Adrenal gland (tissue), 12 donors: ENCODE data around the gene LRRC55. TPM values are rescaled to one million over a fixed set of nuclear protein-coding genes. Genes with fewer than 3 reads are reported as not detected.

Experiments
- DNase-seq, 7 donors: peaks; one replicate each; pipeline ENCODE4 v3.0.0-alpha.2; 2019 to 2020
- H3K27ac ChIP-seq, 5 donors: fragments of 200-600 bp; sonication (generic) in 4 of 5; 1 replicate in 3 of 5; 2 replicates in 2 of 5; pipeline versions ENCODE4 v1.5.1 to v1.8.0; 2016 to 2020; ENCODE audit warnings: mild to moderate bottlenecking in 1 of 5
- H3K27me3 ChIP-seq: fragments of 200-600 bp; 2 replicates; pipeline ENCODE4 v1.8.0; 2021
- H3K36me3 ChIP-seq, 2 donors: fragments of 200-600 bp; replicated peaks in 1 of 2; 1 replicate in 1 of 2; 2 replicates in 1 of 2; pipeline versions ENCODE4 v1.5.1 to v1.8.0; 2018 to 2022
- H3K4me1 ChIP-seq, 2 donors: fragments of 200-600 bp; replicated peaks in 1 of 2; 1 replicate in 1 of 2; 2 replicates in 1 of 2; pipeline versions ENCODE4 v1.5.1 to v1.8.0; 2018 to 2021
- H3K4me3 ChIP-seq, 4 donors: fragments of 200-600 bp; sonication (generic) in 3 of 4; one replicate each; pipeline ENCODE4 v1.5.1; 2016 to 2018
- H3K9me3 ChIP-seq, 3 donors: fragments of 200-600 bp; sonication (generic) in 1 of 3; replicated peaks in 1 of 3; 1 replicate in 2 of 3; 2 replicates in 1 of 3; pipeline versions ENCODE4 v1.5.1 to v1.8.0; 2016 to 2021
- POLR2A ChIP-seq, 2 donors: fragments of 450-650 bp; IDR thresholded peaks; one replicate each; pipeline ENCODE4 v1.6.1; 2017; ENCODE audit warnings: antibody characterized with exemption in 2 of 2, mild to moderate bottlenecking in 2 of 2, moderate library complexity in 1 of 2
- WGBS, 4 donors: extraction: QIAGEN DNeasy Blood & Tissue Kit in 2 of 4; methylation state at CpG; one replicate each; pipeline versions ENCODE4 v1.1.5 to v1.1.7; 2013 to 2017; 5-methylcytosine and 5-hydroxymethylcytosine counted together
- intact Hi-C, 2 donors: fragments of 100-400 bp; cut with DNase I; formaldehyde crosslinking; loops; one replicate each; pipeline versions ENCODE4 v1.14.1 to v1.15.0; 2022 to 2023
- polyA plus RNA-seq, 3 donors: library from polyadenylated mRNA; stranded (reverse); fragments of 200-250 nt in 2 of 3; fragments of 350-450 nt in 1 of 3; fragmentation: Illumina TruSeq in 1 of 3; extraction: RNeasy Lipid Tissue Mini Kit (QIAGEN cat#74804) in 1 of 3; gene quantifications; one replicate each; pipeline ENCODE4 v1.2.3, GENCODE V29; 2013 to 2014
- total RNA-seq, 9 donors: library from RNA; depleted of rRNA in 4 of 9; stranded (reverse); fragments of >200 nt in 4 of 9; fragments of 120-200 nt in 1 of 9; fragmentation: NEBNext Ultra II Directional in 1 of 9; extraction: Animal tissue kit (Norgen Biotek cat#: 25700) in 1 of 9; gene quantifications; one replicate each; pipeline versions ENCODE4 v1.1.0 to v1.2.4, GENCODE V29; 2013 to 2023
- TF ChIP-seq, protein P1 (sequence below), 6 experiments: fragments of 450-650 bp in 4 of 6; fragments of 200-600 bp in 2 of 6; sonication (generic) in 1 of 6; IDR thresholded peaks; 1 replicate in 5 of 6; 2 replicates in 1 of 6; pipeline versions ENCODE4 v1.5.1 to v1.8.0; 2016 to 2021; ENCODE audit warnings: antibody characterized with exemption in 6 of 6, mild to moderate bottlenecking in 2 of 6, moderate library complexity in 1 of 6
- donor health status: healthy with polysubstance abuse.
- donor health status: Bipolar disorder and iron deficiency.
- donor health status: DM: yes; HTN: yes; CAD: no.
- donor health status: DM: no; HTN: no; CAD: no.
- donor health status: DM: no; HTN: no; CAD: no.
- donor health status: DM: yes; HTN: yes; CAD: no.

LRRC55 gene
- total and polyA plus RNA-seq, 12 donors: 0.08 to 1.1 (median 0.50) TPM; not detected in 1

DNA sequence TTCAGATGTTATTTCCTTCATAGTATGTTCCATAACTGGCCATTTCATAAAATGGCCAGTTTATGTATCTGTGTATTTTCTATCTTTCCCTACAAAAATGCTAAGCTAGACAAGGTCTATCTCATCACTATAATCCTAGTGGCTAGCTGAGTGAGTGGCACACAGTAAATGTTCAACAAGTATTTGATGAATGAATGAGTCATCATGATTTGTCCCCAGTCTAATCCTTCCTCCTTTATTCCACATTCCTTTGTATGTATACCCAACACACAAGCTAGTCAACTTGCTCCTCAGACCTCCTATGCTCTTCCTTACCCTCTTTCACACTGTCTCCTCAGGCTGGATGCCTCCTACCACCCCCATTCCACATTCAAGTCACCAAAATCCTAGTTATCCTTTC lies 42.8 kb downstream of the LRRC55 start:
- Histone ChIP-seq H3K27me3 (no peaks in the 10 kb centered on the region), H3K36me3 (no peaks in the 10 kb centered on the region), H3K27ac (no peak overlapping the region), H3K9me3 (no peaks in the 10 kb centered on the region), H3K4me1 (no peaks in the 10 kb centered on the region), H3K4me3 (no peak overlapping the region)
- no peak for DNase-seq
- intact Hi-C loops: no loop called here
- TF ChIP-seq, protein P1, sequence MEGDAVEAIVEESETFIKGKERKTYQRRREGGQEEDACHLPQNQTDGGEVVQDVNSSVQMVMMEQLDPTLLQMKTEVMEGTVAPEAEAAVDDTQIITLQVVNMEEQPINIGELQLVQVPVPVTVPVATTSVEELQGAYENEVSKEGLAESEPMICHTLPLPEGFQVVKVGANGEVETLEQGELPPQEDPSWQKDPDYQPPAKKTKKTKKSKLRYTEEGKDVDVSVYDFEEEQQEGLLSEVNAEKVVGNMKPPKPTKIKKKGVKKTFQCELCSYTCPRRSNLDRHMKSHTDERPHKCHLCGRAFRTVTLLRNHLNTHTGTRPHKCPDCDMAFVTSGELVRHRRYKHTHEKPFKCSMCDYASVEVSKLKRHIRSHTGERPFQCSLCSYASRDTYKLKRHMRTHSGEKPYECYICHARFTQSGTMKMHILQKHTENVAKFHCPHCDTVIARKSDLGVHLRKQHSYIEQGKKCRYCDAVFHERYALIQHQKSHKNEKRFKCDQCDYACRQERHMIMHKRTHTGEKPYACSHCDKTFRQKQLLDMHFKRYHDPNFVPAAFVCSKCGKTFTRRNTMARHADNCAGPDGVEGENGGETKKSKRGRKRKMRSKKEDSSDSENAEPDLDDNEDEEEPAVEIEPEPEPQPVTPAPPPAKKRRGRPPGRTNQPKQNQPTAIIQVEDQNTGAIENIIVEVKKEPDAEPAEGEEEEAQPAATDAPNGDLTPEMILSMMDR (IDR thresholded peaks at IDR 0.05): no peak
- TF ChIP-seq POLR2A (IDR thresholded peaks at IDR 0.05): no peak

DNA sequence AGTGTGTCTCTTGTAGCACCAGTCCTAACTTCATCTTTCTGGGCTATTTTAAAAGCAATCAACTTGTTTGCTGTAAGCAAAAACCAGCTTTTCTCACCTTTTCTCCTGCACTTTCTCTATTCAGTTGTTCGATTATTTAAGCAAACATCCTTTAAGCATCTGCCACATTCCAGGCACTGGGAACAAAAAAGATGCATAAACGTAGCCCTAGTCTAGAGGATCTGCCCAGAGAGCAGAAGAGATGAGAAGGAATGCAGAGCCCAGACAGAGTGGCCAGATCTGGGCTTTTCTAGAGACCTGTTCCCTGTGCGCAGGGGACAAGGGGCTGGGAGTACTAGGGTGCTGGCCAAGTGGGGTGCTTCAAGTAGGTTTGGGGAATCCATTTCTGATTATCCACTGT lies 46.8 kb downstream of the LRRC55 start:
- H3K4me1 ChIP-seq: no peaks in the 10 kb centered on the region
- H3K27me3 ChIP-seq: no peaks in the 10 kb centered on the region
- TF ChIP-seq, protein P1 (IDR thresholded peaks at IDR 0.05): no peak
- no peak for TF ChIP-seq POLR2A (IDR thresholded peaks at IDR 0.05)

DNA sequence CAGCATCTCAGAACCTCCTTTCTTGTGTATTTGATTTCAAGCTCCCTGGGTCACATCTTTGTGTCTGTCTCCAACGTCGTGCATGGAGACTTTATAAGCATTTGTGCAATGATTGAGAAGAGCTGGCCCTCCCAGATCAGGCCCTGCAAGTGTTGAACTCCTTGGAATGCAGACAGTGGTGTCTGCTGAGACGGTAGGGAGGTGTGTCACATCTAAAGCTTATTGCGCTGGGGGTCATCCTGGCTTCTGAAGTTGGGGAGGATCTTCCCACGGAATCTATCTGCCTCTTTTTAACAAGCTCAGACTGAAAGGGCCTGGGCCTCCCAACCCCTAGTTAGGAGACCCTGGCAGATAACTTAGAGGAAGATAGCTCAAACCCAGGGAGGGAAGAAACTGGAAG lies 48.6 kb downstream of the LRRC55 start:
- DNase-seq: no peak
- H3K4me3 ChIP-seq: no peak overlapping the region
- H3K9me3 ChIP-seq: no peaks in the 10 kb centered on the region
- intact Hi-C loops: no loop called here
- no peak overlapping the region for H3K27ac ChIP-seq
- H3K4me1 ChIP-seq: no peaks in the 10 kb centered on the region
- H3K27me3 ChIP-seq: no peaks in the 10 kb centered on the region
- WGBS, 4 donors: 29 to 46% (median 39%) methylated on average over 5 of the region's 5 CpGs
- H3K36me3 ChIP-seq: no peaks in the 10 kb centered on the region
- no peak for TF ChIP-seq POLR2A (IDR thresholded peaks at IDR 0.05)
- TF ChIP-seq, protein P1 (IDR thresholded peaks at IDR 0.05): no peak

More for the DNA sequence above, 46.8 kb downstream of the LRRC55 start:
- no peaks in the 10 kb centered on the region for H3K36me3 ChIP-seq
- no peak for DNase-seq
- 67 to 75% (median 73%) methylated on average over 3 of the region's 3 CpGs for WGBS, 4 donors
- no peaks in the 10 kb centered on the region for H3K9me3 ChIP-seq
- intact Hi-C loops: no loop called here
- no peak overlapping the region for H3K27ac ChIP-seq
- H3K4me3 ChIP-seq: no peak overlapping the region

DNA sequence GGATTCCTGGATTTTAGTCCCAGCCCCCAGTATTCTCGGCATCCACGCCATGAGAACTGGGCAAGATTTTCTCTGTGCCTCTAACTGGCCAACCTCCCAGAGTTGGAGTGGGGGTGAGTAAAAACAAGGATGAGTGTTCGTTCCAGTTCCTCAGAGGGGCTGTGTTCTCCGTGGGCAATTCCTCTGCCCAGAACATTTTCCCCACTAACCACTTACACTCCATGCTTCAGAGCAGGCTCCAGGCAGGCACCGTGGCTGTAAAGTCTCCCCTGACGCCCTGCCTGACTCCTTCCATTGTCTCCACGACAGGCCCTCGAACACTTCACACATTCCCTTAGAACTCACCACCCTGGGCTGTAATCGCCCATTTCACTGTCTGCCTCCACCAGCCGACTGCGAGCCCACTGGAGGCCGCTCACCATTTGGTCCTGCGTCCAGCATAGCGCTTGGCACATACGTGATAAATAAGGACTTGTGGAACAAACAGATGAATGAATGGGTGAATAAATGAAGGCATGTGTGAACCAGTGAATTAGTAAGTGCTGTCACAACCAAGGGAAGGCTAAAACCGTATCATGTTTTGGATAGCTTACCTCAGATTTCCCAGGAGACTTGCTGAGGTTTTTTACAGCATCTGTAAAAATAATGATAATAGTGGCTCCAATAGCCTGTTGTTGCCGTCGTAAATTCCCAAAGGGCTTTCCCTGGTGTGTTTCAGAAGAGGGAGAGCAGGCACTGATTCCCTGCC lies 49.2 kb downstream of the LRRC55 start:
- DNase-seq: no peak
- H3K4me3 ChIP-seq: no peak overlapping the region
- no peak for TF ChIP-seq POLR2A (IDR thresholded peaks at IDR 0.05)
- TF ChIP-seq, protein P1 (IDR thresholded peaks at IDR 0.05): no peak
- H3K27ac ChIP-seq: no peak overlapping the region
- H3K9me3 ChIP-seq: no peaks in the 10 kb centered on the region
- intact Hi-C loops: no loop called here
- no peaks in the 10 kb centered on the region for H3K4me1 ChIP-seq
- 28 to 39% (median 33%) methylated on average over 18 of the region's 18 CpGs for WGBS, 4 donors
- peaks cover under 1% of the 10 kb centered on the region for H3K27me3 ChIP-seq
- H3K36me3 ChIP-seq: no peaks in the 10 kb centered on the region
